HEK293T (cell line): ENCODE results near the gene AKIP1.

Experiments used
- ARNT ChIP-seq: fragments of 450-650 bp; IDR thresholded peaks from 2 replicates; pipeline ENCODE4 v1.6.1; 2017; ENCODE audit warnings: mild to moderate bottlenecking
- CTBP1 ChIP-seq: fragments of 450-650 bp; IDR thresholded peaks from 2 replicates; pipeline ENCODE4 v1.6.1; 2016; ENCODE audit warnings: borderline replicate concordance
- ELF4 ChIP-seq: fragments of 450-650 bp; IDR thresholded peaks from 2 replicates; pipeline ENCODE4 v1.6.1; 2017; ENCODE audit warnings: antibody characterized with exemption
- FOXA1 ChIP-seq: fragments of 450-650 bp; IDR thresholded peaks from 2 replicates; pipeline ENCODE4 v1.6.1; 2016; ENCODE audit warnings: mild to moderate bottlenecking
- FOXK2 ChIP-seq: fragments of 450-650 bp; IDR thresholded peaks from 2 replicates; pipeline ENCODE4 v1.6.1; 2016; ENCODE audit warnings: mild to moderate bottlenecking
- FOXM1 ChIP-seq: fragments of 450-650 bp; IDR thresholded peaks from 2 replicates; pipeline ENCODE4 v1.6.1; 2017; ENCODE audit warnings: mild to moderate bottlenecking, borderline replicate concordance
- L3MBTL2 ChIP-seq: fragments of 450-650 bp; conservative IDR thresholded peaks from 2 replicates; pipeline ENCODE4 v1.6.1; 2016; ENCODE audit warnings: mild to moderate bottlenecking
- LEF1 ChIP-seq: fragments of 450-650 bp; IDR thresholded peaks from 2 replicates; pipeline ENCODE4 v1.6.1; 2017; ENCODE audit warnings: mild to moderate bottlenecking, borderline replicate concordance
- SP1 ChIP-seq: fragments of 450-650 bp; IDR thresholded peaks from 2 replicates; pipeline ENCODE4 v1.6.1; 2017
- SUZ12 ChIP-seq: fragments of 450-650 bp; IDR thresholded peaks from 2 replicates; pipeline ENCODE4 v1.6.1; 2016; ENCODE audit warnings: mild to moderate bottlenecking
- TARDBP ChIP-seq: fragments of 450-650 bp; IDR thresholded peaks from 2 replicates; pipeline ENCODE4 v1.6.1; 2016

DNA sequence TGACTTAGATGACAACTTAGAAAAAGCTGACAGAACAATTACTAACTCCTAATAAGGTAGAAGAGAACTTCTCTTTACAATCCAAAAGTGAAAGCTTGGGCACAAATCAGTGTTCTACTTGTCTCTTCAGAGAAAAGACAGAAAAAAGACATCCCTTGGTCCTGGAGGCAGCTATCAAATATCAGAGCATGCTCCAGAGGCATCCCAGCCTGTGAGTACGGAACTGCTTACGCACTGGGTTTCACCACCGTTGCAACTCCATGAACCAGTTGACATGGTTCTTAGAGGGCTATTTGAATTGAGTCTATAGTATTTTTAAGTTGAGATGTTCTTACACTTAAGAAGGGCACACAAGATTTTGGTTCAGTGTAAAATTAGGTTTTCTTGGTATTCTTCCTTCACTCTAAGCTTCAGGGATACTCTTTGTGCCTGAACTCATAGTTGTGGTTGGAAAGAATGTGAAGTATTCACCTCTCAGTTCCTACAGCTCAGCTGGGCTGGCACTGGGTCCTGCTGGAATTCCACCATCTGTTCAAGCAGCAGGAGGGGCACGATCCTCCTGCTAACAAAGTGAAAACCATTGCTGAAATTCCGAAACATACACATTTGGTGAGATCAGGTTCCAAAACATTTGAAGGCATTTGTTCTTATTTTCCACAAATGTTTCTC, 6.3 kb downstream of the AKIP1 start:
- TF ChIP-seq LEF1 (no peak), L3MBTL2 (no peak), FOXM1 (no peak), SP1 (no peak), ARNT (no peak), FOXK2 (no peak), SUZ12 (no peak), CTBP1 (no peak), TARDBP (no peak), ELF4 (no peak), FOXA1 (no peak)
